OCI-LY7 (cell line): ENCODE results near the gene FARSB. TPM values are rescaled to one million over a fixed set of nuclear protein-coding genes. Genes with fewer than 3 reads are reported as not detected.
"Not testable (repeated sequence)": the region's sequence is repeated elsewhere in the genome, so short reads cannot be mapped to it uniquely, and the experiment has no call there.

Experiments
- BruUV-seq: library from RNA; stranded (reverse); fragments of 400-500 nt; replicated peaks from 2 replicates; lab custom pipeline; 2021; lab: Mats Ljungman, UMichigan
- CTCF ChIA-PET: fragments of 300-600 bp; sonication (Branson Sonifier 250); formaldehyde crosslinking; loops from one replicate; lab custom pipeline; 2022; ENCODE audit warnings: antibody characterized with exemption; ENCODE audit not compliant: unreplicated experiment; lab: Charles Lee
- POLR2A ChIA-PET: fragments of 300-600 bp; sonication (Branson Sonifier 250); formaldehyde crosslinking; loops from one replicate; lab custom pipeline; 2022; ENCODE audit warnings: antibody characterized with exemption; lab: Charles Lee
- DNase-seq: peaks from one replicate; pipeline ENCODE4 v3.0.0-alpha.2; 2015; ENCODE audit warnings: low spot score
- H2AFZ ChIP-seq: fragments of 200-600 bp; sonication (generic), shearing (Covaris generic); 2 replicates; pipeline ENCODE4 v1.6.1; 2014; ENCODE audit warnings: mild to moderate bottlenecking, antibody characterized with exemption, low read length, moderate library complexity
- H3K27ac ChIP-seq: fragments of 200-600 bp; sonication (generic); 2 replicates; pipeline ENCODE4 v1.5.1; 2014; ENCODE audit warnings: mixed run types, low read depth, mild to moderate bottlenecking, moderate library complexity, low read length, inconsistent platforms; ENCODE audit not compliant: poor library complexity, severe bottlenecking
- H3K36me3 ChIP-seq: fragments of 200-600 bp; sonication (generic); 2 replicates; pipeline ENCODE4 v1.6.1; 2014; ENCODE audit warnings: mild to moderate bottlenecking, antibody characterized with exemption, low read length, moderate library complexity, mixed read lengths; ENCODE audit not compliant: insufficient read depth
- H3K4me1 ChIP-seq: fragments of 200-600 bp; sonication (generic); 2 replicates; pipeline ENCODE4 v1.5.1; 2014; ENCODE audit warnings: mild to moderate bottlenecking, low read length; ENCODE audit not compliant: insufficient read depth, poor library complexity, severe bottlenecking
- H3K4me2 ChIP-seq: fragments of 200-600 bp; sonication (generic); 2 replicates; pipeline ENCODE4 v1.6.1; 2014; ENCODE audit warnings: mild to moderate bottlenecking, low read length
- H3K4me3 ChIP-seq: fragments of 200-600 bp; sonication (generic); 2 replicates; pipeline ENCODE4 v1.5.1; 2014; ENCODE audit warnings: mild to moderate bottlenecking, low read depth, low read length; ENCODE audit not compliant: poor library complexity, severe bottlenecking
- H3K79me2 ChIP-seq: fragments of 200-600 bp; sonication (generic); 2 replicates; pipeline ENCODE4 v1.6.1; 2016; ENCODE audit warnings: low read depth, mild to moderate bottlenecking, low read length, moderate library complexity, mixed read lengths; ENCODE audit not compliant: insufficient read depth
- H3K9me2 ChIP-seq: fragments of 200-600 bp; sonication (generic); 2 replicates; pipeline ENCODE4 v1.6.1; 2016; ENCODE audit warnings: mild to moderate bottlenecking, low read length, mixed read lengths; ENCODE audit not compliant: insufficient read depth
- H3K9me3 ChIP-seq: fragments of 200-600 bp; sonication (generic); 2 replicates; pipeline ENCODE4 v1.6.1; 2014; ENCODE audit warnings: mild to moderate bottlenecking, mixed run types, low read length, mixed read lengths
- H4K20me1 ChIP-seq: fragments of 200-600 bp; sonication (generic); 2 replicates; pipeline ENCODE4 v1.6.1; 2014; ENCODE audit warnings: mild to moderate bottlenecking, antibody characterized with exemption, low read length, moderate library complexity, mixed read lengths; ENCODE audit not compliant: insufficient read depth
- CTCF ChIP-seq: fragments of 200-600 bp; sonication (generic); conservative IDR thresholded peaks from 2 replicates; pipeline ENCODE4 v1.5.1; 2014; ENCODE audit warnings: mild to moderate bottlenecking, antibody characterized with exemption, low read length, moderate library complexity, mixed read lengths
- EZH2phosphoT487 ChIP-seq: fragments of 200-600 bp; sonication (generic); IDR thresholded peaks from 2 replicates; pipeline ENCODE4 v1.6.1; 2018; ENCODE audit warnings: low read depth, borderline replicate concordance, mild to moderate bottlenecking, mixed run types, antibody characterized with exemption, low read length, moderate library complexity, mixed read lengths
- intact Hi-C: fragments of 100-400 bp; cut with micrococcal nuclease; formaldehyde crosslinking; loops from one replicate; pipeline ENCODE4 v1.10.0; 2022; ENCODE audit not compliant: unreplicated experiment
- total RNA-seq, 2 experiments: library from RNA; depleted of rRNA in 1 of 2; stranded (reverse); fragments of >200 nt in 1 of 2; shearing (Covaris generic) in 1 of 2; gene quantifications; 2 replicates each; pipeline ENCODE4 v1.2.3, GENCODE V29; 2014 to 2022

The FARSB gene
- total RNA-seq, 2 experiments from 2014 or later: 24.9 to 46.7 TPM

- H2AFZ ChIP-seq: no peak overlapping the region
- H3K36me3 ChIP-seq: peaks cover 96% of the 10 kb centered on the region
- ChIA-PET CTCF (no interaction called here), POLR2A (interaction anchor here (0.5 to 1.2 kb wide), 3 partner anchors 13 to 42 kb away, joined by 3 to 4 read pairs (median 3); no protein-coding TSS in a partner anchor)
- H3K27ac ChIP-seq: no peak overlapping the region
- no TSS peak for BruUV-seq
- TF ChIP-seq CTCF (no peak), EZH2phosphoT487 (no peak)
- H3K4me2 ChIP-seq: no peak overlapping the region
- no peaks in the 10 kb centered on the region for H3K4me1 ChIP-seq
- no peaks in the 10 kb centered on the region for H4K20me1 ChIP-seq
- H3K4me3 ChIP-seq: no peak overlapping the region
- no peak for DNase-seq
- H3K79me2 ChIP-seq: no peaks in the 10 kb centered on the region; the same call in 1 of the 2 replicates
- intact Hi-C loops: no loop called here
- no peaks in the 10 kb centered on the region for H3K9me2 ChIP-seq
- H3K9me3 ChIP-seq: no peaks in the 10 kb centered on the region
Measured at GRCh38 chr2:222594679-222595078, 61.2 kb downstream of the FARSB start.

- TF ChIP-seq EZH2phosphoT487: no peak
- no peak for TF ChIP-seq CTCF
- CTCF ChIA-PET: no interaction called here
- no TSS peak for BruUV-seq
Measured at GRCh38 chr2:222592176-222592575, 63.7 kb downstream of the FARSB start.

DNA sequence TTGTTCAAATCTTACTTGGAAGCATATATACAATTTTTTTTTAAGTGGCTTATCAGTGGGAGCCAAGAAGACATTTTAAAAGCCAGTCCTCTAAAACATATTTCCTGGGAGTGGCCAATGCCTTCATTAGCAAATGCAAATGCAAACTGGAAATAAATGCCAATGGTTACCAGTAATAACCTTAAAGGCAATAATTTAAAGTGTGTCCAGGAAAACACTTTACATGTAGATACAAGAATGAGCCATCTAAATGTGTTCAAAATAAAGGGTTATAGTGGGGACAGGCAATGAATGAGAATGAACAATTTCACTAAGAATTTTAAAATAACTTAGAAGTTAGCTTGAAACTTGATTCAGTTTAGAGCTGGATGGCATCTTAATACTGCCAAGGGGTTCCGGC, 64.2 kb downstream of the FARSB start:
- H3K9me3 ChIP-seq: no peaks in the 10 kb centered on the region
- H3K36me3 ChIP-seq: peaks cover 71% of the 10 kb centered on the region
- DNase-seq: no peak
- H3K4me2 ChIP-seq: no peak overlapping the region
- no peaks in the 10 kb centered on the region for H4K20me1 ChIP-seq
- intact Hi-C loops: no loop called here
- no peaks in the 10 kb centered on the region for H3K4me1 ChIP-seq
- no peak overlapping the region for H3K27ac ChIP-seq
- ChIA-PET POLR2A (interaction anchor here (0.6 kb wide), 1 partner anchor 147 kb away, joined by 3 read pairs; no protein-coding TSS in a partner anchor), CTCF (no interaction called here)
- no TSS peak for BruUV-seq
- no peaks in the 10 kb centered on the region; the same call in 1 of the 2 replicates for H3K79me2 ChIP-seq
- no peaks in the 10 kb centered on the region for H3K9me2 ChIP-seq
- no peak overlapping the region for H3K4me3 ChIP-seq
- TF ChIP-seq EZH2phosphoT487 (no peak), CTCF (no peak)
- H2AFZ ChIP-seq: no peak overlapping the region

More at GRCh38 chr2:222592176-222592575, 63.7 kb downstream of the FARSB start:
- no peak overlapping the region for H3K27ac ChIP-seq
- no peaks in the 10 kb centered on the region for H3K4me1 ChIP-seq
- peaks cover 76% of the 10 kb centered on the region for H3K36me3 ChIP-seq
- H4K20me1 ChIP-seq: no peaks in the 10 kb centered on the region
- DNase-seq: no peak
- no peak overlapping the region for H3K4me3 ChIP-seq
- H2AFZ ChIP-seq: no peak overlapping the region
- POLR2A ChIA-PET: interaction anchor here (0.6 to 1.2 kb wide), 2 partner anchors 8 to 148 kb away, joined by 3 to 4 read pairs; no protein-coding TSS in a partner anchor
- H3K9me3 ChIP-seq: no peaks in the 10 kb centered on the region
- no peaks in the 10 kb centered on the region; the same call in 1 of the 2 replicates for H3K79me2 ChIP-seq
- no peaks in the 10 kb centered on the region for H3K9me2 ChIP-seq
- intact Hi-C loops: no loop called here
- no peak overlapping the region for H3K4me2 ChIP-seq

GRCh38 chr2:222584589-222584988, 71.3 kb downstream of the FARSB start:
- H3K4me2 ChIP-seq, intact Hi-C loops, H4K20me1 ChIP-seq, H3K79me2 ChIP-seq, H2AFZ ChIP-seq, H3K4me3 ChIP-seq, DNase-seq, CTCF ChIA-PET, H3K9me2 ChIP-seq, BruUV-seq, H3K9me3 ChIP-seq, H3K27ac ChIP-seq: not testable (repeated sequence)
- POLR2A ChIA-PET: interaction anchor here (0.6 to 1.2 kb wide), 2 partner anchors 8 to 118 kb away, joined by 3 to 4 read pairs; no protein-coding TSS in a partner anchor
- peaks cover 58% of the 10 kb centered on the region for H3K36me3 ChIP-seq
- peaks cover 21% of the 10 kb centered on the region for H3K4me1 ChIP-seq
